GM12865 (cell line): Measurements from ENCODE around the gene SHISAL1.

ENCODE experiments used
- DNase-seq: peaks from one replicate; pipeline ENCODE4 v3.0.0; 2010; ENCODE audit warnings: low read depth
- H3K4me3 ChIP-seq: 2 replicates; pipeline ENCODE4 v1.5.1; 2011; ENCODE audit warnings: mild to moderate bottlenecking, low read depth, low read length, control low read depth
- CTCF ChIP-seq: IDR thresholded peaks from 2 replicates; pipeline ENCODE4 v1.5.1; 2011; ENCODE audit warnings: low read length, control low read depth, low read depth, inconsistent platforms; ENCODE audit not compliant: insufficient read depth; ENCODE audit errors: missing control alignments

Gene SHISAL1

GRCh38 chr22:44357966-44358465 lies 45.3 kb upstream of the SHISAL1 start:
- no peak for DNase-seq
- no peak for TF ChIP-seq CTCF
- H3K4me3 ChIP-seq: no peak overlapping the region

DNA sequence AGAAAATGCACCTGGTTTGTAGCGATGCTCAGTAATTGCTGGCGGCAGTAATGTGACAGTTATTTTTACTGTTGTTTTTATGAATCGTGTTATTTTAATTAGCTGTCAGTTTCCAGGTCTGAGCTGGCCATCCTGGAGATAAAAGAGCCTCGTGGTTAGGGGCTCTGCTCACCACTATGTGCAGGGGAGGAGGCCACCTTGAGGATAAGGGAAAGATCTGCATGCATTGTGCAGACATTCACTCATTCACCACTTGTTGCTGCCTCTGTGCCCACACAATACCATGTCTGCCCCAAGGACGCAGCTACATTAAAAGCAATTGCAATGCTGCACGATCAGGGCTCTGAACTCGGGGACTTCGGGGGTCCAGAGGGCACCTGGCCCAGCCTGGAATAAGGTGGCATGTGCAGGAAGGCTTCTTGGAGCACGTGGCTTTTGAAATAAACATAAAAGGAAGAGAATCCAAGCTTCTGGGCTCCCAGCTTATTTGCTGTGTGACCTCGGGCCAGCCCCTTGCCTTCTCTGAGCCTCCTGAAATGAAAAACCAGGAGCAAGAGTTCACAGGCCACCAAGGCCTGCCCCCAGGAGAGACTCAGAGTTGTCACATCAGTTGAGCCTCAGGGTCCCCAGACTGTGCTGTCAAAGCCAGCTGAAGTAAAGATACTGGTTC lies 44.7 kb upstream of the SHISAL1 start:
- no peak for TF ChIP-seq CTCF
- H3K4me3 ChIP-seq: no peak overlapping the region
- DNase-seq: no peak

DNA sequence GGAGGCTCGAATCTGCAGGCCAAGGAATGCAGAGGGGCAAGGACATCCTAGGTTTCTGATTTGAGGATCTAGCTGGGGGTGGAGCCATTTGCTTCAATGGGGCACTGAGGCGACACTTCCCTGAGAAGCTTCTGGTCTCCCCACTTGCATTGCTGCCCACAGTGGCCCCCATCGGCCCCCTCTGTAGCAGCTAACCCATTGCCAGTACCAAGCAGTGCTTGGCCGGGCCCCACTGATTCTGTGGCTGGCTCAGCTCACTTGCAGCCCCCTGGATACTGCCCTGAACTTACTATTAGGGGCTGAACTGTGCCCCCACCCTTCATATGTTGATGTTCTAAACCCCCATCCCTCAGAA lies 42.9 kb upstream of the SHISAL1 start:
- DNase-seq: no peak
- no peak overlapping the region for H3K4me3 ChIP-seq
- TF ChIP-seq CTCF: no peak

GRCh38 chr22:44354288-44354687 lies 41.5 kb upstream of the SHISAL1 start:
- no peak overlapping the region for H3K4me3 ChIP-seq
- TF ChIP-seq CTCF: no peak
- no peak for DNase-seq

DNA sequence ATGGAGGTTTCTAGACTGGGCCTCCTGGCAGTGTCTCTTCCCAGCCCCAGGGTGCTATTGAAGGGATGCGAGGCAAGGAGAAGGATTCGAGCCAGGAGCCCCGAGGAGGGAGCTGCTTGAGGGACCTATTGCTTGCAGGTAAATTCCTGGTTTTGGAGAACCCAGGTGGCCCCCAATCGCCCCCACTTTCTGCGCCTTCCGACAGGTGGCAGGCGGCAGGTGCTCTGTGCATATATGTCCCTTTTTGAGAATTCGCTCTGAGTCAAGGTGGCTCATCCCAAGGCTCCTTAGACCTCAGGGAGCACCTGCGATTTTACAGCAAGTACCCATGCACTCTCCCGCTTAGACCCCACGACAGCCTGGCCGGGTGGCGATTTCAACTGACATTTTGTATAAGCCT lies 40.3 kb upstream of the SHISAL1 start:
- H3K4me3 ChIP-seq: no peak overlapping the region
- TF ChIP-seq CTCF: no peak
- no peak for DNase-seq

DNA sequence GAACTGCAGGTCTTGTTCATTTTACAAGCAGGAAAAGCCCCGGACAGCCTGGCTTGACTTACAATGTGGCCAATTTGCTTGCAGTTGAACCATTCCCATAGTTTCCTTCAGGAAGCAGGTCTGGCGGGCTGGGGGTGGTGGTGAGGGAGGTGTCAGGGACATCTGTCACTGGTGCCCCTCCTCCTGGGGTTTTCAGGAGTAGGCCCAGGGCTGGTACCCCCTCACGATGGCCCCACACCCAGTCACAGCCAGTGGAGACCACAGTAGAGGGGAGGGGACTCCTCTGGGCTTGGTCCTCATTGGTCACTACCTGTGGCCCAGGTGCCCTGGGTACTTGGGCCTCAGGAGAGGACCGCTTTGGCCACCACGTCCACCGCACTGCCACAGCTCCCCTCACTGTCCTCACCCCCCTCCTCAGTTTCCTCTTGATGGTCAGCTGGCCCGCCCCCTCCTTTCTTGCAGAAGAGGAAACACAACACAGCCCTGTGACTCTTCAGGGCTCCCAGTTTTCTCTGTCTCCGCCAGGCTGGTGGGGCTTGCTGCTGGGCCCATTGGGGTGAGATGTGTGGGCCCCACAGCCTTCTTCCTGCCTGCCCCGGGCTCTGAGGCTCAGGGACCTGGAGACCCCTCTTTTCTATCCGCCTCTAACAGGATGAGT lies 39.8 kb upstream of the SHISAL1 start:
- DNase-seq: no peak
- H3K4me3 ChIP-seq: no peak overlapping the region
- TF ChIP-seq CTCF: no peak
